Hippocampal formation (tissue), 2 donors: Measurements from ENCODE around the gene NEO1.

Experiments
- DNase-seq, 2 donors: peaks; one replicate each; lab custom pipeline; 2025; lab: John Stamatoyannopoulos, UW

The NEO1 gene

GRCh38 chr15:73051807-73052652, at the start of gene NEO1:
Gene NEO1 (plus strand): TSS chr15:73052463. CDS start chr15:73052676, 213 bp downstream.
- DNase-seq: peak; percentile 94 to 96

- no peak for DNase-seq
Observed at GRCh38 chr15:73004462-73004861, 47.8 kb upstream of the NEO1 start.

GRCh38 chr15:73005032-73005431, 47.2 kb upstream of the NEO1 start:
- DNase-seq: no peak

GRCh38 chr15:73005446-73005845, 46.8 kb upstream of the NEO1 start:
- no peak for DNase-seq

GRCh38 chr15:73006523-73006922, 45.7 kb upstream of the NEO1 start:
- no peak for DNase-seq

DNA sequence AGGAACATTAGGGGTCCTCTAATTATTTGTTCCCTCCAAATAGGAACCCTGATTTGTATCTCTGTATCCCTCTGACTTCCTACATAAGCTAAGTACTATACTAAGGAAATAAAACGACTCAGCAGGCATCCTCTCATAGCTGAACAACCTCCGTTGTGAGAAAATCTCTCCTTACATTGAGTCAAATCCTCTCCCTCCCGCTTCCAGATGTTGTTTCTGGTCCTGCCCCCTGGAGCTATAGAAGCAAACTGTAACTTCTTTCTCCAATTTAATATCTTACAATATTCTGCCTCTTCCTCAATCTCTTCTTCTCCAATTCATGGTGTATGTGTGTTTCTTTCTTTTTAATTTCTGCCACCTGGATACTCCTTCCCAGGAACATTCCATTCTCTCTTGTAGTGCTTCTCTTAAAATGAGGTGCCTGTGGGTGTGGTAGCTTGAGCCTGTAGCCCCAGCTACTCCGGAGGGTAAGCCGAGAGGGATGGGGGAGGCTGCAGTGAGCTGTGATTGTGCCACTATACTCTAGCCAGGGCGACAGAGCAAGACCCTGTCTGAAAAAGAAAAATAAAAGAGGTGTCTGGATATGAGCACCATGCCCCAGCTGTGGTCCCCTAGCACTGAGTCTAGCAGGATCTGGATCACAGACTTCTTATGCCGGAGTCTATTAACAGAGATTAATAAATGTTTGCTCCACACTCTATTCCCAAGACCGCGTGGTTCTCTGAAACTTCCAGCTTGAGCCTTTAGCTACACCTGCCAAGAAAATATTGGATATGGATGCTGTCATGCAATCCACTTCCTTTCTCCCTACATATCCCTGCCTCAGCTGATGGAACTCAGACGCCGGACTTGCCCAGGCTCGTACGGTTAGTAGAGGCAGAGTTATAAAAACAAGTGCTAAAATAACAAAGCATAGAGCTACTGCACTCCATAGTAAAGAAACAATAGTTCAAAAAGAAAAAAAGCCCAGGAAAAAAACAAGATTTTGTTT, 42.9 kb upstream of the NEO1 start:
- DNase-seq: no peak

GRCh38 chr15:73010154-73011152, 41.8 kb upstream of the NEO1 start:
- no peak for DNase-seq

GRCh38 chr15:73014904-73015303, 37.4 kb upstream of the NEO1 start:
- DNase-seq: no peak

DNA sequence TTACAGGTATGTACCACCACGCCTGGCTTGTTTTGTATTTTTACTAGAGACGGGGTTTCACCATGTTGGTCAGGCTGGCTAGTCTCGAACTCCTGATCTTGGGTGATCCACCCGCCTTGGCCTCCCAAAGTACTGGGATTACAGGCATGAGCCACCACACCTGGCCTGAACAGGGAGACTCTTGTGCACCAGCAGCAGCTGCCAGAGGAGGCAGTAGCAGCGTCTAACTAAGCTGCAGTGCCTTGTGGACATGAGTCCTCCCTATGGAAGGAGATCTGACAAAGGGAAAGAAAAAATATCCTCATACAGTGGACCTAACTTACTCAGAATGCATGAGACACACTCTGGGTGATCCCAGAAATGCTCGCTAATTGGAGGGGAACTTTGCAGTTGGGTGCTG, 36.8 kb upstream of the NEO1 start:
- DNase-seq: no peak

GRCh38 chr15:73017987-73018386, 34.3 kb upstream of the NEO1 start:
- DNase-seq: no peak

GRCh38 chr15:73019154-73019553, 33.1 kb upstream of the NEO1 start:
- no peak for DNase-seq

GRCh38 chr15:73019601-73020146, 32.6 kb upstream of the NEO1 start:
- DNase-seq: no peak

DNA sequence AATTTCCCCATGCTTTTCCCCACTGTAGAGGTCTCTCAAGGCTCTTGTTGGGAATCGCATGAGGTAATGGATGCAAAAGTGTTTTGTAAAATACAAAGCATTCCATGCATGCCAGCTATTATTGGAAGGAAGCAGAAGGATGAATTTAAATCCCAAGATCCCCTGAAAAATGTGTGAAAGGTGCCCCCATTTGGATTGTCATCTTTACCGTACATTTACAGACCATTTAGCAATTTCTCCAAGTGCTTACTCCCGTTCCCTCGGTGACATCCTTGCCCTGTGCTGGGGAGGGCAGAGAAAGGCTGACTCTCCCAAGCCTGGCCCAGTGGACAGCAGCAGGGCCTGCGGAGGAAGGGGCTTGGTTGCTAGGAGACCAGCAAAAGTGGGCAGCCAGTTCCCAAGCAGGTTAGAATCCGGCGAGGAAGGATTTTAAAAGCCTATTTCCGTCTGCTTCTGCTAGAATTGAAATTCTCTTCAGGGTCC, 31.1 kb upstream of the NEO1 start:
- DNase-seq: no peak

GRCh38 chr15:73022161-73022560, 30.1 kb upstream of the NEO1 start:
- DNase-seq: no peak

GRCh38 chr15:73023071-73023470, 29.2 kb upstream of the NEO1 start:
- DNase-seq: no peak

GRCh38 chr15:73024168-73024567, 28.1 kb upstream of the NEO1 start:
- no peak for DNase-seq

GRCh38 chr15:73026511-73027054, 25.7 kb upstream of the NEO1 start:
- DNase-seq: no peak

GRCh38 chr15:73028031-73028430, 24.2 kb upstream of the NEO1 start:
- DNase-seq: no peak

DNA sequence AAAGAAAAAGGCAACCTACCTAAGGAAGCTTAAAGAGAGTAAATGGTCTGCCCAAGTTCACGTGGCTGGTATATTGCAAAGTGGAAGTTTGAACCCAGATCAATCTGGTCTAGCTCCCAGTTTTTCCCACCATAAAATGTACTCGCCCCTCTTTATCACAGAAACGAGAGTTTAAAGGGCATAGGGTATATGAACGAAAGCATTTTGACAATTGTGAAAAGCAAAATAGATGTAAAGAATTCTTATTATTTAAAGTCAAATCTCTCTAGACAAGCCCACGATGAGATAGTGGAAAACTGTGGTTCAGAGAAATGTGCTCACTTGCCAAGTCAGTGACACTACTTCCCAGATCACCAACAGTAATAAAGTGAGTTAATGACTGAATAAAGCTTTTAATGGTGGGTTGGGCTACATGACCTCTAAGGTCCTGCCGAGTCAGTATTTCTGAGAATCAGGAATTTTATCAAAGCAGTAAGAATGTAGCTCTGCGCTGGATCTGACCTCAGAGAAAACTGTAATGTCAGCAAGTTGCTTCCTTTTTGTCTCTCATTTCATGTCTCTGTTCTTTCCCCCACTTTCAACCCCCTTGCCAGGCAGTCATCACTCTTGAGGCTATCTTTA, 23.3 kb upstream of the NEO1 start:
- DNase-seq: no peak

DNA sequence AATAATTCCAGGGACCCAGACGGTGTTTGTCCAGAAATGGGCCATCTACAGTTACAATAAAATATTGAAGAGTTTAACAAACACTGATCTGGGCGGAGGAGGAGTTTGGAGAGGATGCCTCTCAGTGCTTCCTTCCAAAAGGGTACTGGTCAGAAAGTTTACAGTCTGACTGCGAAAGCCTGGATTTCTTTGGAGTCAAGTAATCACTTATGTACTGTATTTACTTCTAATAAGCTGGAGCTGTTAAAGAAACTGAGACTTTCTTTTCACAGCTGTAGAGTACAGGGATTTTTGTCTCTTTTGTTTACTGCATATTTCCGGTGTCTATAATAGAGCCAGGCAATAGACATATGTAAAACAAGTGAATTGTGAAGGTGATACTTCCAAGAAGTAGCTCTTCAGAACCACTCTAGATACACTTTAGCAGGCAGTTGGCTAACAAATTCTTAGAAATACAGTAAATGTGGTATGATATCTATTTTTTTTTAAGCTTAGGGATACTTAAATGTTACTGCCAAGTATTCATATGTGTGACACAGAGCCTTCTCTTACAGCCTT, 22.1 kb upstream of the NEO1 start:
- DNase-seq: no peak
